ENCODE measurements around the gene MKNK1. TPM values are rescaled to one million over a fixed set of nuclear protein-coding genes. Genes with fewer than 3 reads are reported as not detected.

The MKNK1 gene
- total RNA-seq, 4 donors from 2014 or later, result 27.7 to 37.0 (median 29.3) TPM

DNA sequence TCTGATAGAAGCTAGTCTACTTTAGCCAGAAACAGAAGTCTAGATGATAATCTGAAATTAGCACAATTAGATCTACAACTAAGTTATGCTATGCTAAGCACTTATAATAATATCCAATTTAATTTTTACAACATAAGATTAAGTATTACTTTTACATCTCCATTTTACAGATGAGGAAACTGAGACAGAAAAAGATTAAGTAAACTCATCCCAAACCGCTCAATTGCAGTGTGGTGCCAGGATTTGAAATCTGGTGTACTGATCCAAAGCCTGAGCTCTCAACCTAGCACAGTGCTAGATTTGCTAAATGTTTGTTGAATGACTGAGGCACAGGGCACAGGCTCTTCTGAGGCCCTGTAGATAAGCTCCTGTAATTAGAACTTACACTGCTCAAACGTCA is 66.4 kb downstream of the MKNK1 start:
- no peak for DNase-seq (ENCODE audit: extremely low spot score)
- peaks cover 5 to 11% (median 10%) of the 10 kb centered on the region in 4 donors for H3K4me1 ChIP-seq
- H3K27ac ChIP-seq (replicated peaks in 1 of 4), result no peak overlapping the region
- H3K9me3 ChIP-seq, result no peaks in the 10 kb centered on the region
- no peaks in the 10 kb centered on the region for H3K36me3 ChIP-seq
- no peak for TF ChIP-seq POLR2A (IDR thresholded peaks at IDR 0.05; ENCODE audit: low read depth)
- no peak for TF ChIP-seq EP300 (IDR thresholded peaks at IDR 0.05)
- no peak for TF ChIP-seq POLR2AphosphoS5 (IDR thresholded peaks at IDR 0.05)
- TF ChIP-seq, protein P1, sequence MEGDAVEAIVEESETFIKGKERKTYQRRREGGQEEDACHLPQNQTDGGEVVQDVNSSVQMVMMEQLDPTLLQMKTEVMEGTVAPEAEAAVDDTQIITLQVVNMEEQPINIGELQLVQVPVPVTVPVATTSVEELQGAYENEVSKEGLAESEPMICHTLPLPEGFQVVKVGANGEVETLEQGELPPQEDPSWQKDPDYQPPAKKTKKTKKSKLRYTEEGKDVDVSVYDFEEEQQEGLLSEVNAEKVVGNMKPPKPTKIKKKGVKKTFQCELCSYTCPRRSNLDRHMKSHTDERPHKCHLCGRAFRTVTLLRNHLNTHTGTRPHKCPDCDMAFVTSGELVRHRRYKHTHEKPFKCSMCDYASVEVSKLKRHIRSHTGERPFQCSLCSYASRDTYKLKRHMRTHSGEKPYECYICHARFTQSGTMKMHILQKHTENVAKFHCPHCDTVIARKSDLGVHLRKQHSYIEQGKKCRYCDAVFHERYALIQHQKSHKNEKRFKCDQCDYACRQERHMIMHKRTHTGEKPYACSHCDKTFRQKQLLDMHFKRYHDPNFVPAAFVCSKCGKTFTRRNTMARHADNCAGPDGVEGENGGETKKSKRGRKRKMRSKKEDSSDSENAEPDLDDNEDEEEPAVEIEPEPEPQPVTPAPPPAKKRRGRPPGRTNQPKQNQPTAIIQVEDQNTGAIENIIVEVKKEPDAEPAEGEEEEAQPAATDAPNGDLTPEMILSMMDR (IDR thresholded peaks at IDR 0.05), result no peak
- intact Hi-C loops (cut with DNase I), result no loop called here
- WGBS, result 77% methylated on average over 2 of the region's 2 CpGs
- H3K4me3 ChIP-seq, result no peak overlapping the region
- H3K27me3 ChIP-seq, result peaks cover 0 to 17% (median 0%) of the 10 kb centered on the region in 4 donors

DNA sequence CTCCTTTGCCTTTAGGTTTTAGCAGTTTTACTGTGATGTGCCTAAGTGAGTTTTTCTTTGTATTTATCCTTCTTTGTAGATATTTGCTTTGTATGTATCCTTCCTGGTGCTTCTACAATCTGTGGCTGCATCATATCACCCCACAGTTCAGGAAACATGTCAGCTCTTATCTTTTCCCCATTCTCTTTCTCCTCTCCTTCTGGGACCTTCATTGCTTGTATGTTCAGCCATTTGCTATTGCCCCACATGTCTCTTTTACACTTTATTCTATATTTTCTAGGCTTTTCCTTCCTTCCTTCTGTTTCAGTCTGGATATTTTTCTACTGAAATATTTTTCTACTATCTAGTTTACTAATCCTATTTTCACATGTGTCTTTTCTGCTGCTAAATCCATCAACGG is 67.5 kb downstream of the MKNK1 start:
- no peak for DNase-seq (ENCODE audit: extremely low spot score)
- H3K9me3 ChIP-seq, result no peaks in the 10 kb centered on the region
- peaks cover 7 to 14% (median 14%) of the 10 kb centered on the region in 4 donors for H3K4me1 ChIP-seq
- intact Hi-C loops (cut with DNase I), result no loop called here
- no peaks in the 10 kb centered on the region for H3K36me3 ChIP-seq
- H3K4me3 ChIP-seq, result no peak overlapping the region
- WGBS, result 92% methylated on average over 1 of the region's 1 CpG
- H3K27me3 ChIP-seq, result peaks cover 0 to 11% (median 0%) of the 10 kb centered on the region in 4 donors
- no peak overlapping the region for H3K27ac ChIP-seq (replicated peaks in 1 of 4)
- TF ChIP-seq EP300 (IDR thresholded peaks at IDR 0.05) (no peak), POLR2AphosphoS5 (IDR thresholded peaks at IDR 0.05) (no peak), POLR2A (IDR thresholded peaks at IDR 0.05; ENCODE audit: low read depth) (no peak)
- TF ChIP-seq, protein P1 (IDR thresholded peaks at IDR 0.05), result no peak

DNA sequence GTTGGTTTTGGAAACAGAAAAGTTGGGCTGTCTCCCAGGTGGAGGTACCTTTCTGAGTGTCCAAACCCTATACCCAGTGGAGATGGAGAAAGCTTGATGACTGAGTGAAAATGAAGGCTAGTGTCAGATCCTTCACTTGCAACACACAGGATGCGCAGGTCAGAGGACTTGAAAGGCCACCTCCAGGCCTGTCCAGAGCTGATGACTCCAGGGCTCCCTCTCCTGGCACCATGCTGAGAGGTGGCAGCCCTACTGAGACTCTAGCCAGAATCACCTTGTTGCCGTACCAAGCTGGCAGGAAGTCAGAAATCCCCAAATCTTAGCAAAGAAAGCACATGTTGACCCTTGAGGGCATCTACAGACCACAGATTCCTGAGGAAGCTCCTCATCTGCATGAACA is 69.0 kb downstream of the MKNK1 start:
- Histone ChIP-seq H3K36me3 (no peaks in the 10 kb centered on the region), H3K4me3 (no peak overlapping the region), H3K4me1 (peaks cover 7 to 14% (median 14%) of the 10 kb centered on the region in 4 donors), H3K9me3 (no peaks in the 10 kb centered on the region), H3K27ac (replicated peaks in 1 of 4) (no peak overlapping the region), H3K27me3 (peaks cover 0 to 11% (median 0%) of the 10 kb centered on the region in 4 donors)
- TF ChIP-seq POLR2A (IDR thresholded peaks at IDR 0.05; ENCODE audit: low read depth) (no peak), POLR2AphosphoS5 (IDR thresholded peaks at IDR 0.05) (no peak), EP300 (IDR thresholded peaks at IDR 0.05) (no peak)
- TF ChIP-seq, protein P1 (IDR thresholded peaks at IDR 0.05), result peak in 1 of 3 experiments; percentile 12
- DNase-seq (ENCODE audit: extremely low spot score), result no peak
- 54% methylated on average over 2 of the region's 2 CpGs for WGBS
- intact Hi-C loops (cut with DNase I), result loop anchor here (2.0 kb wide), 1 partner anchor 192 kb away; no protein-coding TSS in a partner anchor

DNA sequence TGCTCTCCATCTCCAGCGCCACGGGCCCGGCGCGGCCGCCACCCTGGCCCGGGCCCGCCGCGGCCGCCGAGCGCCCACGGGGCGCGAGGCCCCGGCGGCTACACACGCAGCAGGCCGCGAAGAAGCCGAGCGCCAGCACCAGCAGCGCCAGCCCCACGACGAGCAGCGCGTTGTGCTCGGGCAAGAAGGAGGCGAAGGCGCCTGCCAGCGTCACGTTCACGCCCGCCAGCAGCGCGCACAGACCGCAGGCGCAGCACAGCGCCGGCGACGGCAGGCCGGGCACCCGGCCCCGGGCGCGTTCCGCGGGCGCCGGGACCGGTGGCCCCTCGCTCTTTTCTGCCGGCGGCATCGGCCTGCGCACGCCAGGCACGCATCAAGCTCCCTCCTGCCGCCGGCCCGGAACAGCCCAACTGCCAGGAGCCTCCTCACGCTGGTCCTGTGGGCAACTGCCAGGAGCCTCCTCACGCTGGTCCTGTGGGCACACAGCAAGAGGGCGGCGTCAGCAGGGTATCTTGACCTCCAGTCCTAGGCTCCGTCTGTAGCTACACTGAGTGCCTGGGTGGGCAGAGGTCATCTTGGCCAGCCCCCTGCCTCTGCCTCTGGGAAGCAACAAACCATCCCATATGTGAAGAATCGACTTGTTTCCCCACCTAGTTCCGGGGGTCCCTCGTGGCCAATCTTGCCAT is 70.7 kb downstream of the MKNK1 start:
- Histone ChIP-seq H3K9me3 (no peaks in the 10 kb centered on the region), H3K36me3 (no peaks in the 10 kb centered on the region), H3K27me3 (peaks cover 0 to 21% (median 0%) of the 10 kb centered on the region in 4 donors), H3K4me1 (peaks cover 7 to 14% (median 14%) of the 10 kb centered on the region in 4 donors), H3K27ac (replicated peaks in 1 of 4) (peak overlapping the region; percentile 78 to 86 (median 84)), H3K4me3 (peak overlapping the region; percentile 55 to 63 (median 58))
- DNase-seq (ENCODE audit: extremely low spot score), result no peak
- TF ChIP-seq, protein P1 (IDR thresholded peaks at IDR 0.05), result no peak
- TF ChIP-seq EP300 (IDR thresholded peaks at IDR 0.05), result no peak
- no peak for TF ChIP-seq POLR2A (IDR thresholded peaks at IDR 0.05; ENCODE audit: low read depth)
- no peak for TF ChIP-seq POLR2AphosphoS5 (IDR thresholded peaks at IDR 0.05)
- intact Hi-C loops (cut with DNase I), result loop anchor here (2.0 kb wide), 1 partner anchor 127 kb away; no protein-coding TSS in a partner anchor
- WGBS, result 31% methylated on average over 10 of the region's 71 CpGs

All from esophagus muscularis mucosa (tissue), 4 donors.